Activated CD4-positive, alpha-beta T cell treated with anti-CD3 and anti-CD28 coated beads, Interleukin-2, amount 50 U/mL, for 1 hour (primary cell): Measurements from ENCODE around the gene CNMD.

Experiments
- DNase-seq: peaks from one replicate; pipeline ENCODE4 v3.0.0-alpha.2; 2020

CNMD gene

GRCh38 chr13:52739468-52740071 is at the start of gene CNMD:
Gene CNMD, minus strand, starts transcription at chr13:52739820. Its CDS starts 119 bp downstream, at chr13:52739701.
- DNase-seq: no peak

GRCh38 chr13:52788011-52788410 is 48.4 kb upstream of the CNMD start:
- DNase-seq: no peak

GRCh38 chr13:52787235-52787634 is 47.6 kb upstream of the CNMD start:
- DNase-seq: no peak

GRCh38 chr13:52786766-52787165 is 47.1 kb upstream of the CNMD start:
- DNase-seq: no peak

- DNase-seq: no peak
Measured at GRCh38 chr13:52785739-52786138, 46.1 kb upstream of the CNMD start.

GRCh38 chr13:52784591-52785340 is 45.1 kb upstream of the CNMD start:
- no peak for DNase-seq

- DNase-seq: no peak
Measured at GRCh38 chr13:52783943-52784342, 44.3 kb upstream of the CNMD start.

- DNase-seq: no peak
Measured at GRCh38 chr13:52782471-52783448, 43.1 kb upstream of the CNMD start.

GRCh38 chr13:52780611-52781010 is 41.0 kb upstream of the CNMD start:
- DNase-seq: no peak

GRCh38 chr13:52780092-52780491 is 40.5 kb upstream of the CNMD start:
- DNase-seq: no peak

- no peak for DNase-seq
Measured at GRCh38 chr13:52779103-52779502, 39.5 kb upstream of the CNMD start.

GRCh38 chr13:52776726-52777125 is 37.1 kb upstream of the CNMD start:
- DNase-seq: no peak

- DNase-seq: no peak
Measured at GRCh38 chr13:52775511-52775910, 35.9 kb upstream of the CNMD start.

- DNase-seq: no peak
Measured at GRCh38 chr13:52767949-52768516, 28.4 kb upstream of the CNMD start.

GRCh38 chr13:52765611-52766390 is 26.2 kb upstream of the CNMD start:
- no peak for DNase-seq

- no peak for DNase-seq
Measured at GRCh38 chr13:52760077-52760476, 20.5 kb upstream of the CNMD start.

- no peak for DNase-seq
Measured at GRCh38 chr13:52758114-52758513, 18.5 kb upstream of the CNMD start.

- no peak for DNase-seq
Measured at GRCh38 chr13:52751196-52751595, 11.6 kb upstream of the CNMD start.

GRCh38 chr13:52750713-52751112 is 11.1 kb upstream of the CNMD start:
- no peak for DNase-seq

- DNase-seq: no peak
Measured at GRCh38 chr13:52749419-52749818, 9.8 kb upstream of the CNMD start.

- no peak for DNase-seq
Measured at GRCh38 chr13:52746141-52746540, 6.5 kb upstream of the CNMD start.

GRCh38 chr13:52744842-52745375 is 5.3 kb upstream of the CNMD start:
- DNase-seq: no peak
